HTR-8/SVneo (cell line): ENCODE data around the gene XG.
A peak's percentile ranks its signal among the peaks of the same experiment; 100 is the strongest.

Experiments used
- DNase-seq: peaks from one replicate; pipeline ENCODE4 v3.0.0; 2011; ENCODE audit warnings: low spot score, mixed read lengths; ENCODE audit not compliant: insufficient read length
- FAIRE-seq: peaks from 2 replicates; lab custom pipeline; 2011; peaks lifted over from hg19 to GRCh38; lab: Jason Lieb, UNC

XG gene

GRCh38 chrX:2859197-2859797 is 107.5 kb downstream of the XG start:
- no peak for DNase-seq

GRCh38 chrX:2862404-2862803 is 110.6 kb downstream of the XG start:
- FAIRE-seq = no peak

More at GRCh38 chrX:2859197-2859797, 107.5 kb downstream of the XG start:
- no peak for FAIRE-seq

DNA sequence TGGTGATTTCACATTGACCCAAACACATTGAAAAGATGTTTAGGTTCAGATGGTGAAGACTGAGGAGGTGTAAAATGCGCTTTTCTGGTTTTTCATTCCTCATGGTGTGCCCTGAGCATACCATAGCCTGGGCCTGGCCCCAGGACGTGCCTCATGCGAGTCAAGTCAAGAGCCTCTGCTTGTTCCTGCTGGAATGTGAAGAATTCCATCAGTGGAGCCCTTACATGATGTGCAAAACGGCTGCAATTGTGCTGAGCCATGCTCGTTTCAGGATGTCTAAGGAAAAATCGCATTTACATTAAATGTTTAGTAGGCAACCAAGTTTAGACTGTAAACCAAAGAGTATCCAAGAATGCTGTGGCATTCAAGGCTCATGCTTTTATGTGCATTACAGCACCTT is 111.8 kb downstream of the XG start:
- FAIRE-seq (peak; percentile 65), DNase-seq (peak; percentile 53)

More at GRCh38 chrX:2862404-2862803, 110.6 kb downstream of the XG start:
- no peak for DNase-seq
